A673 (cell line): Measurements from ENCODE around the gene MCRS1. TPM values are rescaled to one million over a fixed set of nuclear protein-coding genes. Genes with fewer than 3 reads are reported as not detected.

Source experiments
- BruUV-seq: library from RNA; stranded (reverse); fragments of 400-500 nt; replicated peaks from 2 replicates; lab custom pipeline; 2021; lab: Mats Ljungman, UMichigan
- CTCF ChIA-PET: fragments of 300-600 bp; sonication (Branson Sonifier 250); formaldehyde crosslinking; loops from one replicate; lab custom pipeline; 2022; ENCODE audit warnings: antibody characterized with exemption; lab: Charles Lee
- POLR2A ChIA-PET: fragments of 300-600 bp; sonication (Branson Sonifier 250); formaldehyde crosslinking; loops from one replicate; lab custom pipeline; 2022; ENCODE audit warnings: antibody characterized with exemption; ENCODE audit not compliant: low non-redundant PET; lab: Charles Lee
- DNase-seq: peaks from one replicate; pipeline ENCODE4 v3.0.0-alpha.2; 2015; ENCODE audit warnings: low spot score
- H3K27ac ChIP-seq: fragments of 200-600 bp; sonication (generic); 2 replicates; pipeline ENCODE4 v1.5.1; 2016; ENCODE audit warnings: mixed run types, low read depth, mild to moderate bottlenecking, mixed read lengths, antibody characterized with exemption, low read length; ENCODE audit not compliant: poor library complexity, severe bottlenecking
- H3K27me3 ChIP-seq: fragments of 200-600 bp; sonication (generic); replicated peaks from 2 replicates; pipeline ENCODE4 v1.6.1; 2017; ENCODE audit warnings: mixed run types, low read depth, mild to moderate bottlenecking, mixed read lengths, antibody characterized with exemption, low read length; ENCODE audit not compliant: insufficient read depth, poor library complexity
- H3K36me3 ChIP-seq: fragments of 200-600 bp; sonication (generic); 2 replicates; pipeline ENCODE4 v1.6.1; 2016; ENCODE audit warnings: mixed run types, mild to moderate bottlenecking, mixed read lengths, antibody characterized with exemption, low read length; ENCODE audit not compliant: insufficient read depth, poor library complexity, severe bottlenecking
- H3K4me1 ChIP-seq: fragments of 200-600 bp; sonication (generic); 2 replicates; pipeline ENCODE4 v1.6.1; 2017; ENCODE audit warnings: mixed run types, mild to moderate bottlenecking, mixed read lengths, antibody characterized with exemption, low read length; ENCODE audit not compliant: insufficient read depth, poor library complexity, severe bottlenecking
- H3K4me3 ChIP-seq: fragments of 200-600 bp; sonication (generic); 2 replicates; pipeline ENCODE4 v1.5.1; 2016; ENCODE audit warnings: low read depth, mixed run types, mild to moderate bottlenecking, mixed read lengths, low read length; ENCODE audit not compliant: poor library complexity, severe bottlenecking
- H3K9me3 ChIP-seq: fragments of 200-600 bp; sonication (generic); 2 replicates; pipeline ENCODE4 v1.6.1; 2016; ENCODE audit warnings: mixed run types, low read depth, mild to moderate bottlenecking, mixed read lengths, antibody characterized with exemption, low read length; ENCODE audit not compliant: poor library complexity, severe bottlenecking
- CTCF ChIP-seq: fragments of 300-800, 200-600 bp; sonication (generic); conservative IDR thresholded peaks from 2 replicates; pipeline ENCODE4 v1.5.1; 2017; ENCODE audit warnings: low read depth, mild to moderate bottlenecking, antibody characterized with exemption, low read length, moderate library complexity, mixed read lengths
- EZH2 ChIP-seq: fragments of 200-600 bp; sonication (generic); IDR thresholded peaks from 2 replicates; pipeline ENCODE4 v1.6.1; 2017; ENCODE audit warnings: borderline replicate concordance, low read depth, mild to moderate bottlenecking, mixed read lengths, antibody characterized with exemption, low read length; ENCODE audit not compliant: poor library complexity, severe bottlenecking
- intact Hi-C: fragments of 100-400 bp; cut with micrococcal nuclease; formaldehyde crosslinking; loops from one replicate; pipeline ENCODE4 v1.10.0; 2022; ENCODE audit not compliant: unreplicated experiment
- total RNA-seq: library from RNA; stranded (reverse); gene quantifications from 2 replicates; pipeline ENCODE4 v1.2.3, GENCODE V29; 2021

Gene MCRS1
- total RNA-seq, 1 experiment from 2014 or later = 79.6 TPM

GRCh38 chr12:49582201-49582600 is 14.3 kb upstream of the MCRS1 start:
- Histone ChIP-seq H3K4me1 (no peaks in the 10 kb centered on the region), H3K27ac (no peak overlapping the region), H3K27me3 (no peaks in the 10 kb centered on the region), H3K9me3 (no peaks in the 10 kb centered on the region), H3K4me3 (no peak overlapping the region), H3K36me3 (no peaks in the 10 kb centered on the region)
- DNase-seq = no peak
- intact Hi-C loops = loop anchor here (5.0 kb wide), 1 partner anchor 225 kb away; no protein-coding TSS in a partner anchor
- CTCF ChIA-PET = interaction anchor here (3.1 kb wide), 1 partner anchor 224 kb away, joined by 33 read pairs; no protein-coding TSS in a partner anchor
- TF ChIP-seq EZH2 (no peak), CTCF (no peak)
- no TSS peak for BruUV-seq
- POLR2A ChIA-PET = no interaction called here

GRCh38 chr12:49580572-49581535 is 12.9 kb upstream of the MCRS1 start:
- no TSS peak for BruUV-seq
- ChIA-PET CTCF (interaction anchor here (0.5 to 3.1 kb wide), 8 partner anchors 41 to 1567 kb away, joined by 3 to 33 read pairs (median 3); partner anchors contain the start of genes DNAJC22 and SPATS2), POLR2A (no interaction called here)
- no peaks in the 10 kb centered on the region for H3K36me3 ChIP-seq
- H3K4me1 ChIP-seq = no peaks in the 10 kb centered on the region
- H3K9me3 ChIP-seq = no peaks in the 10 kb centered on the region
- TF ChIP-seq EZH2 (no peak), CTCF (peak; percentile 92)
- H3K27ac ChIP-seq = no peak overlapping the region
- H3K27me3 ChIP-seq = no peaks in the 10 kb centered on the region
- intact Hi-C loops = loop anchor here (5.0 kb wide), 1 partner anchor 224 kb away; no protein-coding TSS in a partner anchor
- H3K4me3 ChIP-seq = no peak overlapping the region
- DNase-seq = peak; percentile 84

GRCh38 chr12:49578471-49579112 is 10.7 kb upstream of the MCRS1 start:
- Histone ChIP-seq H3K36me3 (peaks cover 3% of the 10 kb centered on the region), H3K27ac (no peak overlapping the region), H3K9me3 (no peaks in the 10 kb centered on the region), H3K4me1 (no peaks in the 10 kb centered on the region), H3K4me3 (no peak overlapping the region), H3K27me3 (no peaks in the 10 kb centered on the region)
- intact Hi-C loops = no loop called here
- no TSS peak for BruUV-seq
- ChIA-PET CTCF (interaction anchor here (0.8 kb wide), 1 partner anchor 220 kb away, joined by 5 read pairs; no protein-coding TSS in a partner anchor), POLR2A (no interaction called here)
- TF ChIP-seq CTCF (no peak), EZH2 (no peak)
- peak; percentile 14 for DNase-seq
